IMR-90 (cell line): Measurements from ENCODE around the gene NOS1AP. TPM values are rescaled to one million over a fixed set of nuclear protein-coding genes. Genes with fewer than 3 reads are reported as not detected.

ENCODE experiments used
- ATAC-seq: fragments of 200-7000 bp; cut with Tn5 transposase; 2 replicates; pipeline ENCODE4 v1.9.1; 2020; ENCODE audit warnings: low read depth, mild to moderate bottlenecking, moderate library complexity
- BruUV-seq: library from RNA; stranded (reverse); fragments of 400-500 nt; replicated peaks from 2 replicates; lab custom pipeline; 2021; lab: Mats Ljungman, UMichigan
- CTCF ChIA-PET: fragments of 300-600 bp; formaldehyde crosslinking; extraction: SDS; loops from one replicate; lab custom pipeline; 2021; ENCODE audit warnings: antibody characterized with exemption; lab: Yijun Ruan, JAX
- POLR2A ChIA-PET: fragments of 300-600 bp; sonication (Branson Sonifier 250); formaldehyde crosslinking; loops from one replicate; lab custom pipeline; 2022; ENCODE audit warnings: antibody characterized with exemption; ENCODE audit not compliant: unreplicated experiment; lab: Charles Lee
- DNase-seq: peaks from one replicate; pipeline ENCODE4 v3.0.0; 2013
- H2AFZ ChIP-seq: replicated peaks from 2 replicates; pipeline ENCODE3; 2013; ENCODE audit warnings: low read length, mild to moderate bottlenecking; ENCODE audit not compliant: poor library complexity
- H2AK5ac ChIP-seq: 2 replicates; pipeline ENCODE4 v1.6.1; 2013; ENCODE audit warnings: low read depth, low read length, inconsistent platforms
- H2AK9ac ChIP-seq: replicated peaks from 2 replicates; pipeline ENCODE3; 2013; ENCODE audit warnings: mild to moderate bottlenecking, low read depth, low read length, moderate library complexity; ENCODE audit not compliant: poor library complexity
- H2BK120ac ChIP-seq: 2 replicates; pipeline ENCODE4 v1.6.1; 2013; ENCODE audit warnings: low read depth, low read length, inconsistent platforms
- H2BK15ac ChIP-seq: 3 replicates; pipeline ENCODE4 v1.6.1; 2013; ENCODE audit warnings: low read depth, low read length, inconsistent platforms
- H2BK20ac ChIP-seq: 2 replicates; pipeline ENCODE4 v1.6.1; 2013; ENCODE audit warnings: low read depth, mild to moderate bottlenecking, inconsistent platforms, low read length, moderate library complexity
- H2BK5ac ChIP-seq: 2 replicates; pipeline ENCODE4 v1.6.1; 2013; ENCODE audit warnings: mild to moderate bottlenecking, low read depth, low read length, inconsistent platforms; ENCODE audit not compliant: poor library complexity, severe bottlenecking
- H3K14ac ChIP-seq: replicated peaks from 2 replicates; pipeline ENCODE4 v1.6.1; 2013; ENCODE audit warnings: low read depth, low read length, inconsistent platforms
- H3K18ac ChIP-seq: 2 replicates; pipeline ENCODE4 v1.6.1; 2013; ENCODE audit warnings: low read depth, low read length, control low read depth
- H3K23ac ChIP-seq: 2 replicates; pipeline ENCODE4 v1.6.1; 2013; ENCODE audit warnings: low read depth, low read length, inconsistent platforms
- H3K27ac ChIP-seq: 2 replicates; pipeline ENCODE4 v1.5.1; 2013; ENCODE audit warnings: mild to moderate bottlenecking, control low read depth, low read length; ENCODE audit not compliant: insufficient read depth
- H3K27me3 ChIP-seq: 2 replicates; pipeline ENCODE4 v1.6.1; 2013; ENCODE audit warnings: low read length; ENCODE audit not compliant: control insufficient read depth, insufficient read depth
- H3K36me3 ChIP-seq: 2 replicates; pipeline ENCODE4 v1.6.1; 2013; ENCODE audit warnings: low read length, mixed read lengths; ENCODE audit not compliant: control insufficient read depth, insufficient read depth
- H3K4ac ChIP-seq: 2 replicates; pipeline ENCODE4 v1.6.1; 2013; ENCODE audit warnings: low read depth, low read length, inconsistent platforms
- H3K4me1 ChIP-seq: 2 replicates; pipeline ENCODE4 v1.6.1; 2013; ENCODE audit warnings: low read length, mixed read lengths; ENCODE audit not compliant: control insufficient read depth, insufficient read depth
- H3K4me2 ChIP-seq: 2 replicates; pipeline ENCODE4 v1.6.1; 2013; ENCODE audit warnings: low read depth, mild to moderate bottlenecking, control low read depth, low read length, moderate library complexity
- H3K4me3 ChIP-seq: 2 replicates; pipeline ENCODE4 v1.5.1; 2013; ENCODE audit warnings: low read depth, mild to moderate bottlenecking, control low read depth, low read length, moderate library complexity; ENCODE audit not compliant: insufficient read depth
- H3K56ac ChIP-seq: 2 replicates; pipeline ENCODE4 v1.6.1; 2013; ENCODE audit warnings: low read length, inconsistent platforms; ENCODE audit not compliant: insufficient read depth; ENCODE audit errors: extremely low read depth
- H3K79me1 ChIP-seq, 2 experiments: 2 replicates each; pipeline ENCODE4 v1.6.1; 2013; ENCODE audit warnings: low read length in 2 of 2, inconsistent platforms in 1 of 2, low read depth in 1 of 2
- H3K9ac ChIP-seq: 2 replicates; pipeline ENCODE4 v1.6.1; 2013; ENCODE audit warnings: low read depth, low read length, control low read depth
- H3K9me1 ChIP-seq: 2 replicates; pipeline ENCODE4 v1.6.1; 2013; ENCODE audit warnings: low read length, inconsistent platforms; ENCODE audit not compliant: insufficient read depth
- H3K9me3 ChIP-seq: 2 replicates; pipeline ENCODE4 v1.6.1; 2013; ENCODE audit warnings: low read length; ENCODE audit not compliant: control insufficient read depth, insufficient read depth
- H4K20me1 ChIP-seq: 2 replicates; pipeline ENCODE4 v1.6.1; 2013; ENCODE audit warnings: low read length, inconsistent platforms; ENCODE audit not compliant: insufficient read depth
- H4K5ac ChIP-seq: 2 replicates; pipeline ENCODE4 v1.6.1; 2013; ENCODE audit warnings: mild to moderate bottlenecking, low read depth, low read length, control low read depth
- H4K8ac ChIP-seq, 2 experiments: 2 replicates each; pipeline ENCODE4 v1.6.1; 2013; ENCODE audit warnings: low read depth in 2 of 2, low read length in 2 of 2, control low read depth in 1 of 2, inconsistent platforms in 1 of 2
- H4K91ac ChIP-seq: 2 replicates; pipeline ENCODE4 v1.6.1; 2013; ENCODE audit warnings: low read depth, low read length, inconsistent platforms; ENCODE audit not compliant: insufficient read depth
- BHLHE40 ChIP-seq: fragments of 150-350 bp; IDR thresholded peaks from 2 replicates; pipeline ENCODE4 v1.6.1; 2016; ENCODE audit warnings: mild to moderate bottlenecking, low read depth, low read length
- CEBPB ChIP-seq: IDR thresholded peaks from 2 replicates; pipeline ENCODE4 v1.6.1; 2012; ENCODE audit warnings: low read depth, low read length, improper control_type of control experiment
- CHD1 ChIP-seq: IDR thresholded peaks from 2 replicates; pipeline ENCODE4 v1.6.1; 2012; ENCODE audit warnings: low read depth, low read length, improper control_type of control experiment
- ELK1 ChIP-seq: fragments of 150-350 bp; IDR thresholded peaks from 2 replicates; pipeline ENCODE4 v1.6.1; 2016; ENCODE audit warnings: low read depth, mild to moderate bottlenecking, low read length, moderate library complexity, borderline replicate concordance
- FOS ChIP-seq: fragments of 150-350 bp; IDR thresholded peaks from 2 replicates; pipeline ENCODE4 v1.6.1; 2016; ENCODE audit warnings: low read depth, low read length
- MAFK ChIP-seq: IDR thresholded peaks from 2 replicates; pipeline ENCODE4 v1.6.1; 2012; ENCODE audit warnings: low read depth, low read length, improper control_type of control experiment
- MXI1 ChIP-seq: IDR thresholded peaks from 2 replicates; pipeline ENCODE4 v1.6.1; 2012; ENCODE audit warnings: low read depth, mild to moderate bottlenecking, low read length, moderate library complexity, borderline replicate concordance
- NFE2L2 ChIP-seq: fragments of 150-350 bp; IDR thresholded peaks from 2 replicates; pipeline ENCODE4 v1.6.1; 2016; ENCODE audit warnings: low read depth, mild to moderate bottlenecking, low read length
- RAD21 ChIP-seq: IDR thresholded peaks from 2 replicates; pipeline ENCODE4 v1.6.1; 2012; ENCODE audit warnings: low read length, improper control_type of control experiment
- RCOR1 ChIP-seq: IDR thresholded peaks from 2 replicates; pipeline ENCODE4 v1.6.1; 2012; ENCODE audit warnings: mild to moderate bottlenecking, low read length, improper control_type of control experiment; ENCODE audit not compliant: insufficient replicate concordance
- RFX5 ChIP-seq: IDR thresholded peaks from 2 replicates; pipeline ENCODE4 v1.8.0; 2012; ENCODE audit warnings: low read depth, mild to moderate bottlenecking, low read length, moderate library complexity
- SMC3 ChIP-seq: fragments of 150-350 bp; IDR thresholded peaks from 2 replicates; pipeline ENCODE4 v1.6.1; 2016; ENCODE audit warnings: low read depth, mild to moderate bottlenecking, antibody characterized with exemption, low read length, moderate library complexity
- WGBS, 2 experiments: methylation state at CpG; one replicate each; pipeline versions ENCODE4 v1.1.5 to v1.1.7; 2013; ENCODE audit warnings: missing lambda C conversion rate in 2 of 2; ENCODE audit not compliant: insufficient read length in 1 of 2; ENCODE audit errors: extremely low coverage in 2 of 2; 5-methylcytosine and 5-hydroxymethylcytosine counted together
- dilution Hi-C: fragments of 300-500 bp; cut with HindIII; formaldehyde crosslinking; loops from one replicate; pipeline ENCODE4 v1.14.3; 2018; ENCODE audit warnings: low sequenced_read_pairs; ENCODE audit not compliant: unreplicated experiment
- in situ Hi-C: fragments of 300-500 bp; cut with MboI; formaldehyde crosslinking; loops from 3 replicates; pipeline ENCODE4 v1.14.3; 2019; ENCODE audit warnings: low sequenced_read_pairs, inconsistent platforms, mixed read lengths
- intact Hi-C: fragments of 100-400 bp; cut with micrococcal nuclease; formaldehyde crosslinking; loops from 2 replicates; pipeline ENCODE4 v1.10.0; 2022
- polyA plus RNA-seq, 3 experiments: library from polyadenylated mRNA; depleted of rRNA; stranded (reverse); fragments of >200 nt; gene quantifications; 2 replicates each; pipeline ENCODE4 v1.2.3, GENCODE V29; 2012; ENCODE audit warnings: low replicate concordance in 1 of 3
- total RNA-seq: library from RNA; depleted of rRNA; stranded (reverse); fragments of >200 nt; gene quantifications from 2 replicates; pipeline ENCODE4 v1.2.3, GENCODE V29; 2012
- TF ChIP-seq, protein P1 (sequence below): fragments of 150-350 bp; IDR thresholded peaks from 2 replicates; pipeline ENCODE4 v1.6.1; 2017; ENCODE audit warnings: mild to moderate bottlenecking, antibody characterized with exemption, low read length, low read depth

Gene NOS1AP
- total and polyA plus RNA-seq, 2 of the 4 experiments (the other 2 are of a cell fraction) = 0.18 to 0.19 TPM

DNA sequence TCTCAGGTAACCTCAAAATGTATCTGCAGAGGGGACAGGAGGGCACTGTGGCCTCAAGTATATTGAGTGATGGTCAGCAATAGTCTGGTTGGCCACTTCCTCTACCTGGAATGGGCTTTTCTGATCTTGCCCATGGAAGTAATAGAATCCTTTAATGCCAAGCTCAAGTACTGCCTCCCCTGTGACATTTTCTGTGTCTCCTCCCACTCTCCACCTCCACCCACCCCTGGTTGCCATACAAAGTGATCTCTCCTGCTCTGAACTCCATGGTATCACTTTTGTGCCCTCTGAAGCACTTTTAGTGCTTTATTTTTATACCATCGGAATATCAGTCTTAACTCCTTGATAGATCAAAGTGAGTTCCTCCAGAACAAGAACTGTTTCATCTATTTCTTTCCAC, 9.2 kb upstream of the NOS1AP start:
- Histone ChIP-seq H2AK9ac (no peak overlapping the region), H3K4me2 (no peak overlapping the region), H4K20me1 (no peaks in the 10 kb centered on the region), H2AFZ (no peak overlapping the region), H3K4ac (no peak overlapping the region), H3K14ac (no peak overlapping the region), H3K4me3 (no peak overlapping the region), H4K91ac (no peak overlapping the region), H2BK5ac (no peak overlapping the region), H3K79me1 (no peaks in the 10 kb centered on the region), H3K9me1 (no peaks in the 10 kb centered on the region), H3K27ac (no peak overlapping the region), H4K5ac (no peak overlapping the region), H3K9ac (no peak overlapping the region), H4K8ac (no peak overlapping the region), H3K27me3 (peaks cover 14% of the 10 kb centered on the region), H3K18ac (no peak overlapping the region), H3K9me3 (no peaks in the 10 kb centered on the region), H3K4me1 (peaks cover 1% of the 10 kb centered on the region; the same call in 1 of the 2 replicates), H3K56ac (no peak overlapping the region), H2BK20ac (no peak overlapping the region), H2BK15ac (no peak overlapping the region), H2AK5ac (no peak overlapping the region), H2BK120ac (no peak overlapping the region), H3K23ac (no peak overlapping the region), H3K36me3 (no peaks in the 10 kb centered on the region)
- CTCF ChIA-PET = interaction anchor here (0.6 to 0.9 kb wide), 3 partner anchors 9 to 331 kb away, joined by 3 to 4 read pairs (median 4); no protein-coding TSS in a partner anchor
- no TSS peak for BruUV-seq
- no peak for ATAC-seq
- DNase-seq = no peak
- no CpG with 5 or more reads among the region's 1 CpG for WGBS, 2 experiments
- in situ Hi-C loops = no loop called here
- dilution Hi-C loops = no loop called here
- intact Hi-C loops = no loop called here
- TF ChIP-seq MAFK = no peak
- TF ChIP-seq RFX5 = no peak
- no peak for TF ChIP-seq CEBPB
- no peak for TF ChIP-seq FOS
- no peak for TF ChIP-seq BHLHE40
- TF ChIP-seq MXI1 = no peak
- no peak for TF ChIP-seq RAD21
- TF ChIP-seq SMC3 = no peak
- TF ChIP-seq ELK1 = no peak
- TF ChIP-seq CHD1 = no peak
- TF ChIP-seq, protein P1, sequence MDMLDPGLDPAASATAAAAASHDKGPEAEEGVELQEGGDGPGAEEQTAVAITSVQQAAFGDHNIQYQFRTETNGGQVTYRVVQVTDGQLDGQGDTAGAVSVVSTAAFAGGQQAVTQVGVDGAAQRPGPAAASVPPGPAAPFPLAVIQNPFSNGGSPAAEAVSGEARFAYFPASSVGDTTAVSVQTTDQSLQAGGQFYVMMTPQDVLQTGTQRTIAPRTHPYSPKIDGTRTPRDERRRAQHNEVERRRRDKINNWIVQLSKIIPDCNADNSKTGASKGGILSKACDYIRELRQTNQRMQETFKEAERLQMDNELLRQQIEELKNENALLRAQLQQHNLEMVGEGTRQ = no peak
- no peak for TF ChIP-seq NFE2L2
- TF ChIP-seq RCOR1 = no peak
- POLR2A ChIA-PET = no interaction called here
